HG03378 (cell line): ENCODE results near the gene DNAH17.

ENCODE experiments used
- ATAC-seq: cut with Tn5 transposase; IDR thresholded peaks from one replicate; pipeline ENCODE4 v1.9.1; 2021; ENCODE audit warnings: mild to moderate bottlenecking, moderate library complexity; ENCODE audit not compliant: unreplicated experiment

The DNAH17 gene

DNA sequence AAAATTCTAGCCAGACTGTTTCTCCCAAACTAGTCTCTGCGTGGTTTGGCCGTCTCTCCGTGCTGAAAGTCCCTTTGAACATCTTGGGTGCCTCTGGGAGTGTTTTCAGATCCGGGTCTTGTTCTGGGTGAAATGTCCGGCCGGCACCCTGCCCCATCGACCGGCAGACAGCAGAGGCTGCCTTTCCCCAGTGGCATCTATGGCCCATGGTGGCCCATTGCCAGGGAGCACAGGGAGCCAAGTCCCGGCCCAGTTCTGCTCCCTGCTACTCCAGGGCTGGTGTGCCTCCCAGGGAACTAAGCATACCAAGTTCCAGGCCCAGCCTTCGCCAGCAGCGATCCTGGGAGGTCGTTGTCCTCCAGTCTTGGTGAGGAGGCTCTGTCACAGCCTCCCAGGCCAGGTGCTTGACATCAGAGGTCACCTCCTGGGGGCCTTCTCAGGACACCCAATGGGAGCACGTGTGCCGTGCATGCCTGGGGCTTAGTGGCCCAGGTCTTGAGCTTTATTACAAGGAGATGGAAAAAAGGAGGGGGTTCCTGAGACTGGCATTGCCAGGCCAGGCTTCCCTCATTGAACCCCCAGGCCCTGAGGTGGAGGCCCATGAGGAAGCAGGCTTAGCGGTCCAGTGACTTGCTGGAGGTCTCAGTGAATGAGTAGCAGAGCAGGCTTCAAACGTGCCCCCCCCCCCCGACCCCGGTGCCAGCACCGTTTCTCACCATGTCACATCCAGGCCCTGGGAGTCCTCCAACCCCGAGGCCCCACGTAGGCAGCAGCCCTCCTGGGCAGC lies 144.8 kb downstream of the DNAH17 start:
- no peak for ATAC-seq

DNA sequence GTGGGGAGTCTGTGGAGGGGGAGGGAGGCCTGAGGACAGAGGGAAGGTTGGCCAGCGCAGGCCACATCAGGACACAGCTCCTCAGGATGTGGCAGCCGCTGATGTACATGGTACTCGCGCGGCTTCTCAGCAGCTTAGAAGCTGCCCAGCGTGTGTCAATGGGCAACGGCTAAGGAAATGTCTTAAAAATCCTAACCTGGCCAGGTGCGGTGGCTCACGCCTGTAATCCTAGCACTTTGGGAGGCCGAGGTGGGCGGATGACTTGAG lies 145.6 kb downstream of the DNAH17 start:
- no peak for ATAC-seq

- no peak for ATAC-seq
Observed at GRCh38 chr17:78430892-78431691, 146.1 kb downstream of the DNAH17 start.

DNA sequence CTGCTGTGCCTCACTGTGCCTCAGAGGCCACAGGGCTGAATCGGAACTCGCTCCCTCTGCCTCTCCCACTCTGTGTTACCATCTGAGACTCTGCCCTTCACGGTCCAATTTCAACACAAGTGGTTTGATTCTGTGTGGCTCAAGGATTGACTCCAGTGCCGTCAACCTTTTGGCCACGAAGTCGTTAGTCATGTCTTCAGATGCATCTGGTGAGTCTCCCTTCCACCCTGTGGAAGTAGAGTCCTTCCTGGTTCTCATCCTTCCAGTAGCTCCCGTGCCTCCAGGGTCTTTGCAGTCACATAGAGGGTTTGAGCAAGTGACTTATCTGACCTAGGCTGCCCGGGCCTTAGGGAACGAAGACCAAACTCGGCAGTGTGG lies 147.6 kb downstream of the DNAH17 start:
- ATAC-seq: no peak

DNA sequence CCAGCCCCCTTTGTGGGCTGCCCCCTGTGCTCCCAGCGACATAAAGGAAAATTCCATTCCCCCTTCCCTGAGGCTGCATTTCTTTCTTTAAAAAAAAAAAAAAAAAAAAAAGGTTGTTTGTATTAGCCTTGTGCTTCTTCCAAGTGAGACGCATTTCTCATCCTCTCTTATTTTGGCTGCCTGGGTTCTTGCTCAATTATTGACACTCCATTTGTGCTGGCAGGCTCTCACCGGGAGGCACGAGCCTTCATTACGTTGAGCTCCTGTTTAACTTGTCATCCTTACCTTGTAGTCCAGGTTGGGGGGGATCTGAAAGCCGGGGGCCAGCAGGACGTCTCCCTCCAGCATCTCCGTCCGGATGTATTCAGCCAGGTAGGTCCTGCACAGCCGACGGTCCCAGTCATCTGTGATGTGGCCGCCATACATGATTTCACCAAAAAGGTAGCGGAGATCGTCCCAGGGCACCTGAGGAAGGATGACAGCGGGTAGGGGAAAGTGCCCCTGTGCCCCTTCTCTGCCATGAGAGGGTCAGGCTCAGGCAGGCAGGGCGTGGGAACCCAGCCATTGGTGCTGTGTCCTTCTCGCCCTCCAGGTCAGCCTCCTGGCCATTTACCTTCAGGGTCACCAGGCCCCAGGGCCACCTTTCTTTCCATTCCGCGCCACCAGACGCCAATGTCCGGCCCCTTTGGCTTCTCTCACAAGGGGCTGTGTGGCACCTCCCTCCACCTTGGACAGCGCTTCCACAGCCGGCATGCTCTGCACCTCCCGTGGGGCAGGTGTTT lies 148.2 kb downstream of the DNAH17 start:
- no peak for ATAC-seq

GRCh38 chr17:78428025-78428575 lies 149.1 kb downstream of the DNAH17 start:
- ATAC-seq: no peak

- ATAC-seq: no peak
Observed at GRCh38 chr17:78427140-78427539, 150.1 kb downstream of the DNAH17 start.

- ATAC-seq: no peak
Observed at GRCh38 chr17:78426293-78426879, 150.8 kb downstream of the DNAH17 start.

DNA sequence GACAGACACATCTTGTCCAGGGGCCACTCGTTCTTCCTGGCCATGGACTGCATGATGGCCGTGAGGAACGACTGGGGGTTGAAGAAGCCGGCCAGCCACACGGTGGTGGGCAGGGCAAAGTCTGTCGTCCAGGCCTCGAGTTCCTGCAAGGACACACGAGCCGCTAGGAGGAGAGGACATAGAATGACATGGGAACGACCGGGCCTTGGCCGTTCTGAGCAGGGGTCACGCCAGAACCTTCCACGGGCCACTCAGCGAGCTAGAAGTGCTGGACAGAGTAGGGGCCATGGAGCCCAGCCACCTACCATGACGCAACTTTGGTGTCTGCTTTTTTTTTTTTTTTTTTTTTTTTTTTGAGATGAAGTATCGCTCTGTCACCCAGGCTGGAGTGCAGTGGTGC lies 151.8 kb downstream of the DNAH17 start:
- ATAC-seq: no peak

GRCh38 chr17:78423961-78424675 lies 153.1 kb downstream of the DNAH17 start:
- ATAC-seq: no peak

DNA sequence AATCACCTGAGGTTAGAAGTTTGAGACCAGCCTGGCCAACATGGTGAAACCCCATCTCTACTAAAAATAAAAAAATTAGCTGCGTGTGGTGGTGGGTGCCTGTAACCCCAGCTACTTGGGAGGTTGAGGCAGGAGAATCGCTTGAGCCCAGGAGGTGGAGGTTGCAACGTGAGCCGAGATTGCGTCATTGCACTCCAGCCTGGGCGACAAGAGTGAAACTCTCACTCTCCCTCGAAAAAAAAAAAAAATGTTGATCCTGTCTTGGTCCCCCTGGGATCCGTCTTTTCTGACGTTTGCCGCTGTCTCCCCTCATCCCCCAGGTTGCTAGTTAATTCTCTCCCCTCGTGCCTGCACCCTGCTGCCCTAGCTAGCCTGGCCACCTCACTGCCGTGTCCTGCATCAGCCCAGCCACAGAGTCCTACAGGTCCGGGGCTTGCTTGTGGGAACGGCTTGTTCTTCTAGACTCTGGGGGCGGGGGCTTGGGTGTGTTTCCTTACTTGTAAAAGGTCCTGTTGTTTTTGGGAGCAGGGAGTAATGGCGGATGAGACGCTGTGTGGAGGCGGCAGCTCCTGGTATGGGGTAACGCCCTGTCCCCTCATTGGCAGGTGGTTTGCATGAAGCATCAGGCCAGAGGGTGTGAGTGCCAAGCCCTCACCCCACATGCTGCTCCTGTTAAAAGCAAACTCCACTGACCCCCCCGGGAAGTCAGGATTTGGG lies 154.2 kb downstream of the DNAH17 start:
- ATAC-seq: no peak

DNA sequence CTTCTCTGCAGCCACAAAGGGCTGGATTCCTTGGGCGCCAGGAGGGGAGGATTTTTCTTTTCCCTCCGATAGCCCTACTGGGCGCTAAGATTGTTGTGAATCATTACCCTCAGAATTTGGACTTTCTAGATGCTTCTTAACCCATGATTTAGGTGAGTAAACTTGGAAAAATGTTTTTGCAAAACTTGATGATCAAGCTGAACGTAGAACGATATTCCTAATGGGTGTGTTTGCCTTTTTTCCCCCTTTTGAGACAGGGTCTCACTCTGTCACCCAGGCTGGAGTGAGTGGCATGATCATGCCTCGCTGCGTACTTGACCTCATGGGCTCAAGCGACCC lies 155.0 kb downstream of the DNAH17 start:
- no peak for ATAC-seq

DNA sequence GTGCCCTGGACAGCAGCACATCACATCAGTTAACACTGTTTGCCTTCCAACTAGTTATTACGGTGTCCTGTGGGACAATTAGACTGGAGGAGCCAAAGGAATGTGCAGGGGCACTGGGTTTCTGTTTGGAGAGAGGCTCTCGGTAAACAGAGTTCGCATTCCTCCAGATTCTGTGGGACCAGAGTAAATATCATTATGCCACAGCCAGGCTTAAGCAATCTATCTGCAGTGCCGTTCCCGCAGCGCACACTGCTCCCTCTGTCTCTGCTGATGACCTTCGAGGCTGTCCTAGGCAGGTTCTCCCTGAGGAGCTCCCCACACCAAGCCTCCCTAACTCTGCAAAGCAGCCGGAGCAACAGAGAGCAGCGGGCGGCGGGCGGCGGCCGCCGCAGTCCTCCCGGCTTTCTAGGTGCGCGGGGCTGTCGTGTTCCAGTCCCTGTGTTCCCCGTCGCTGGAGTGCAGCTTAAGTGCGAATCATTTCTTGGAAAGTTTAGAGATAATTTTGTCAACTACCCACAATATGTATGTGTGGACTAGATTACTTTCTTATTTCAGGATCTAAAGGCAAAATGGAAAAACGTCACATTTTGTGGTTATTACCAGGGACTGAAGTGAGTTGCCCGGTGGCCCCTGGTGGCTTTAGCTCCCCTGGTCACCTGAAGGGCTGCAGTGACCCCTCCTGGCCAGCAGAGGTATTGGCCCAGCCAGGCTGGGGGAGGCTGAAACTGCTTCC lies 155.5 kb downstream of the DNAH17 start:
- no peak for ATAC-seq

GRCh38 chr17:78421084-78421533 lies 156.1 kb downstream of the DNAH17 start:
- no peak for ATAC-seq

DNA sequence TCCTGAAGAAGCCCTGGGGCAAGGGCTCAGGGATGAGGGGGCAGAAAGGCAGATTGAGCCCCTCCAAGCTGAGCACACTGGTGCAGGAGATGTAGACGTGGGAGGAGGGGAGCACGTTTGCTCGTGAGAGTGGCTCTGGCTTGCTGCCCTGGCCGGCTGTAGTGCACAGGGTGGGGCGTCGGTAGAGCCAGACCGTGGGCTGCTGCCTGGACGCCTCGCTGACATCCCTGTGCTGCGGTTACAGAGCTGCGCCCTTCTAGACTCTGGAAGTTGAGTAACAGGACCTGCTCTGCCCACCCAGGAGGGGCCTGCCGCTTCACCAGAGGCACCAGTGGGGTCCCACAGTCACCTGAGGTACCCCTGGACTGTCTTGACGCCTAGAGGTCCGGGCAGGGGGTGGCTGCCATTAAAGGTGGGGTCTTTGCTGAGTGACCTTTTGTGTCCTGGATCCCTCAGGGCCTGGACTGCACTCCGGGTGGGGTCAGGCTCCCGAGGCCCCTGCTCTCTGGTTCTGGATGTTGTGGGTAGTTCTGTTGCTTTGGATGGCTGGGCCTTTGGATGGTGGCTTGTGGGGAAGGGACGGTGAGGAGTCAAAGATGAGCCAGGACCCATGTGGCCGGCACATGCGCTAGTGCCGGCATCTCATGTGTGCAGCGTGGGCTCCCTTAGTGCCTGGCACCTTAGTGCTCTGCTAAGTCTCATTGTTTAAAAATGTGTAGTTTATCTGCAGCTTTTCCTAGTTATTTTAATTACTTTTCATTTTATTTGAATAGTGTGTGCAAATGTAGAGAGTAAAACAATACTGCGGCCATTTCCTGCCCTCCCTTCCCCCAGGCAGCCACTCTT lies 157.0 kb downstream of the DNAH17 start:
- ATAC-seq: no peak

- ATAC-seq: no peak
Observed at GRCh38 chr17:78418326-78419026, 158.7 kb downstream of the DNAH17 start.

- ATAC-seq: no peak
Observed at GRCh38 chr17:78417531-78417909, 159.7 kb downstream of the DNAH17 start.
